ENCODE data around the gene METTL16.

DNA sequence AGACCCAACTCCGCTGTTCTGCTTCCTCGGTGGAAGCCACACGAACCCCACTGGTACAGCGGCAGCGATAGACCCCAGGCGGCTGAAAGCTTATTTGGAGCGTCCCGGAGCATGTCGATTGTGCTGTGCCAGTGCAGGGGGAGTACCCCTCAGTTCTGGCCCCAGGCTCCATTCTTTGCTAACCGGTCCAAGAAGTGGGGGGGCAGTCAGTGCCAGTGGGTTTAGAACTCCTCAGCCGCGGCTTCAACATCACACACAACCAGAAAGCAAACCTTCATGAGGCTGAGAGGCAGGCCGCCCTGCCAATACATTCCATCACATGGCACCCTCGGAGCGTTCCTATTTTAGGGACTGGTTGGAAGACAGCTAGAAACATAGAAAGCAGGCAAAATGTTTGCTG is 109.1 kb downstream of the METTL16 start:
- TF ChIP-seq EZH2 (IDR thresholded peaks at IDR 0.05; ENCODE audit: insufficient read depth, poor library complexity, severe bottlenecking) (no peak), EZH2phosphoT487 (IDR thresholded peaks at IDR 0.05; ENCODE audit: insufficient read depth, low read depth) (no peak)
